Fibroblast of pulmonary artery (primary cell): ENCODE data around the gene ARMC3.

ENCODE experiments used
- DNase-seq: peaks from one replicate; pipeline ENCODE4 v3.0.0-alpha.2; 2010; ENCODE audit warnings: low read depth
- H3K4me3 ChIP-seq: replicated peaks from 2 replicates; pipeline ENCODE4 v1.5.1; 2011; ENCODE audit warnings: low read depth, mild to moderate bottlenecking, control low read depth, low read length, moderate library complexity
- CTCF ChIP-seq: IDR thresholded peaks from 2 replicates; pipeline ENCODE4 v1.5.1; 2011; ENCODE audit warnings: mild to moderate bottlenecking, control low read depth, low read length, inconsistent platforms; ENCODE audit errors: missing control alignments

ARMC3 gene

DNA sequence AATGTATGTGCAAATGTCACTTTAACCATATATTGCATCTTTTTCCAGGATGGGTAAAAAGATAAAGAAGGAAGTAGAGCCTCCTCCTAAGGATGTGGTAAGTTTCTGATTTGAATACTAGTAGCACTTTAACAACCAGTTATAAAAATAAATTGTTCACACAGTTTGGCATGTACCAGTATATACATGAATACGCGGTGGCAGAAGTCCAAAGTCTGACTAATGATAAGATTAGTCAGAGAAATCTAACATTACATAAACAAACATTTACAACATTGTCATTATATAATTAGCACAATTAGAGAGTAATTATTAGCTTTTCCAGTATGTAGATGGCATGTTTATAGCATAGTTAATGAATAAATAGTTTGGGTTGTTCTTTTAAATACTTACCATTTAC, 4.1 kb downstream of the ARMC3 start:
- no peak for TF ChIP-seq CTCF
- H3K4me3 ChIP-seq = no peak overlapping the region
- peak; percentile 42 for DNase-seq

- TF ChIP-seq CTCF = no peak
- H3K4me3 ChIP-seq = no peak overlapping the region
- no peak for DNase-seq
Measured at GRCh38 chr10:22932626-22933370, 4.9 kb downstream of the ARMC3 start.

GRCh38 chr10:22934726-22935125, 6.9 kb downstream of the ARMC3 start:
- TF ChIP-seq CTCF = no peak
- no peak overlapping the region for H3K4me3 ChIP-seq
- no peak for DNase-seq

DNA sequence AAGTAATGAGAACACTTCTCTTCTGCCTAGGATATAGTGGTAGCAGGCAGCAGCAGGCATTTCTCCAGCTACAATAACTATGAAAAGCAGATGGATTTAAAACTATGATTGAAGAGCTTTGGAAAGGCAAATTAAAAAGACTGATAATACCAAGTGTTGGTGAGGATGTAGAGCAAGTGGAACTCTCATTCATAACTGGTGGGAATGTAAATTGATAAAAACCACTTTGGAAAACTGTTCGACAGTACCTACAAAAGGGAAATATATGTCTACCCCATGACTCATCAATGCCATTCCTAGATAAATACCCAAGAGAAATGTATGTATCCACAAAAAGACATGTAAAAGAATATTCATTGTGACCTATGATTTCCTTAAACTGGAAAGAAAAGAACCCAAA, 14.6 kb downstream of the ARMC3 start:
- H3K4me3 ChIP-seq = no peak overlapping the region

GRCh38 chr10:22945934-22946673, 18.3 kb downstream of the ARMC3 start:
- no peak overlapping the region for H3K4me3 ChIP-seq
- no peak for DNase-seq
- no peak for TF ChIP-seq CTCF

More for the DNA sequence above, 14.6 kb downstream of the ARMC3 start:
- TF ChIP-seq CTCF = no peak
- DNase-seq = no peak

GRCh38 chr10:22954970-22955369, 27.1 kb downstream of the ARMC3 start:
- TF ChIP-seq CTCF = no peak
- H3K4me3 ChIP-seq = no peak overlapping the region
- no peak for DNase-seq

- no peak overlapping the region for H3K4me3 ChIP-seq
- TF ChIP-seq CTCF = no peak
- DNase-seq = peak; percentile 45
Measured at GRCh38 chr10:22958338-22958737, 30.5 kb downstream of the ARMC3 start.
